Measurements from ENCODE around the gene MBNL2. TPM values are rescaled to one million over a fixed set of nuclear protein-coding genes. Genes with fewer than 3 reads are reported as not detected.

MBNL2 gene
- total RNA-seq, 1 experiment from 2014 or later: 0.17 TPM

GRCh38 chr13:97403893-97404750 lies 182.0 kb downstream of the MBNL2 start:
- no peak overlapping the region for H2BK5ac ChIP-seq (ENCODE audit: insufficient read length, low read length)
- DNase-seq: no peak
- no peak overlapping the region for H3K23ac ChIP-seq (ENCODE audit: insufficient read length, low read depth, low read length)
- TF ChIP-seq, protein P1, sequence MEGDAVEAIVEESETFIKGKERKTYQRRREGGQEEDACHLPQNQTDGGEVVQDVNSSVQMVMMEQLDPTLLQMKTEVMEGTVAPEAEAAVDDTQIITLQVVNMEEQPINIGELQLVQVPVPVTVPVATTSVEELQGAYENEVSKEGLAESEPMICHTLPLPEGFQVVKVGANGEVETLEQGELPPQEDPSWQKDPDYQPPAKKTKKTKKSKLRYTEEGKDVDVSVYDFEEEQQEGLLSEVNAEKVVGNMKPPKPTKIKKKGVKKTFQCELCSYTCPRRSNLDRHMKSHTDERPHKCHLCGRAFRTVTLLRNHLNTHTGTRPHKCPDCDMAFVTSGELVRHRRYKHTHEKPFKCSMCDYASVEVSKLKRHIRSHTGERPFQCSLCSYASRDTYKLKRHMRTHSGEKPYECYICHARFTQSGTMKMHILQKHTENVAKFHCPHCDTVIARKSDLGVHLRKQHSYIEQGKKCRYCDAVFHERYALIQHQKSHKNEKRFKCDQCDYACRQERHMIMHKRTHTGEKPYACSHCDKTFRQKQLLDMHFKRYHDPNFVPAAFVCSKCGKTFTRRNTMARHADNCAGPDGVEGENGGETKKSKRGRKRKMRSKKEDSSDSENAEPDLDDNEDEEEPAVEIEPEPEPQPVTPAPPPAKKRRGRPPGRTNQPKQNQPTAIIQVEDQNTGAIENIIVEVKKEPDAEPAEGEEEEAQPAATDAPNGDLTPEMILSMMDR (conservative IDR thresholded peaks at IDR 0.05): no peak
- H4K91ac ChIP-seq (ENCODE audit: insufficient read length, low read depth, low read length): no peak overlapping the region
- H3K27ac ChIP-seq (ENCODE audit: insufficient read length, low read depth, low read length): no peak overlapping the region
- no peak overlapping the region for H3T11ph ChIP-seq (ENCODE audit: low read length)
- H3K9ac ChIP-seq (ENCODE audit: extremely low read depth, insufficient read length, low read length): no peak overlapping the region
- H3K23me2 ChIP-seq (ENCODE audit: insufficient read length, low read depth, low read length, poor library complexity, severe bottlenecking): no peaks in the 10 kb centered on the region
- H2BK20ac ChIP-seq (ENCODE audit: low read depth, low read length, poor library complexity, severe bottlenecking): no peak overlapping the region
- no peak overlapping the region for H2AFZ ChIP-seq (ENCODE audit: low read length)
- Mint-ChIP-seq H3K4me3 (no peak overlapping the region), H3K9me3 (no peaks in the 10 kb centered on the region; a peak in 2 of 5 replicates), H3K27ac (no peak overlapping the region), H3K27me3 (ENCODE audit: low read depth) (peaks cover 14% of the 10 kb centered on the region), H3K36me3 (ENCODE audit: insufficient read depth in 1 of 3, low read depth in 3 of 3) (no peaks in the 10 kb centered on the region), H3K4me1 (no peaks in the 10 kb centered on the region)
- no peak overlapping the region for H3K14ac ChIP-seq (ENCODE audit: insufficient read depth, low read length)
- H3K79me2 ChIP-seq (ENCODE audit: insufficient read depth, low read length): no peaks in the 10 kb centered on the region
- no peak overlapping the region for H4K8ac ChIP-seq (replicated peaks; ENCODE audit: insufficient read length, low read depth, low read length)
- no peaks in the 10 kb centered on the region for H4K20me1 ChIP-seq (ENCODE audit: control insufficient read depth, insufficient read depth, insufficient read length)
- H3K4ac ChIP-seq (ENCODE audit: low read depth, low read length): no peak overlapping the region
- peaks cover 2% of the 10 kb centered on the region; the same call in 1 of the 2 replicates for H3K27me3 ChIP-seq (ENCODE audit: insufficient read depth, low read length)
- H3K18ac ChIP-seq (ENCODE audit: insufficient read length, low read depth, low read length): no peak overlapping the region
- no peaks in the 10 kb centered on the region for H3K9me3 ChIP-seq (ENCODE audit: control insufficient read depth, low read depth, low read length)
- no CpG with 5 or more reads among the region's 3 CpGs for WGBS (ENCODE audit: extremely low coverage, insufficient read length, low lambda C conversion rate)
- no peak overlapping the region for H3K56ac ChIP-seq (ENCODE audit: insufficient read length, low read depth, low read length)
- H2BK15ac ChIP-seq (ENCODE audit: low read depth, low read length): no peak overlapping the region
- H3K4me1 ChIP-seq (ENCODE audit: insufficient read depth, low read length): no peaks in the 10 kb centered on the region
- H3K4me2 ChIP-seq (ENCODE audit: insufficient read depth, insufficient read length, low read length): no peak overlapping the region
- no peak overlapping the region for H4K5ac ChIP-seq (ENCODE audit: insufficient read length, low read depth, low read length)
- no peaks in the 10 kb centered on the region for H3K79me1 ChIP-seq (ENCODE audit: insufficient read depth, low read depth, low read length, poor library complexity, severe bottlenecking)
- no peak overlapping the region for H2BK120ac ChIP-seq (ENCODE audit: low read depth, low read length, poor library complexity, severe bottlenecking)
- no peak overlapping the region for H2BK12ac ChIP-seq (ENCODE audit: insufficient read length, low read depth, low read length)
- no peak overlapping the region for H2AK5ac ChIP-seq (ENCODE audit: insufficient read length, low read length)

All from H9 (cell line).